Activated naive CD8-positive, alpha-beta T cell treated with anti-CD3 and anti-CD28 coated beads, Interleukin-2, amount 10 ng/mL, durations not matched to agents 7 days and 5 days (primary cell): Measurements from ENCODE around the gene RANGRF. TPM values are rescaled to one million over a fixed set of nuclear protein-coding genes. Genes with fewer than 3 reads are reported as not detected.

ENCODE experiments used
- ATAC-seq: fragments of 150-1000 bp; cut with Tn5 transposase; one replicate; pipeline ENCODE4 v1.10.0; 2021; ENCODE audit warnings: low read depth, moderate library complexity
- POLR2A ChIA-PET: fragments of 350-600 bp; sonication (Branson Sonifier 250); formaldehyde crosslinking; loops from one replicate; lab custom pipeline; 2021; ENCODE audit warnings: antibody characterized with exemption; lab: Charles Lee
- DNase-seq: peaks from one replicate; pipeline ENCODE4 v3.0.0; 2021
- H3K27ac Mint-ChIP-seq: one replicate; pipeline ENCODE4 v1.8.0; 2022; ENCODE audit warnings: mild to moderate bottlenecking, mixed read lengths
- H3K27me3 Mint-ChIP-seq: one replicate; pipeline ENCODE4 v1.8.0; 2022; ENCODE audit warnings: mild to moderate bottlenecking, moderate library complexity, mixed read lengths
- H3K36me3 Mint-ChIP-seq: one replicate; pipeline ENCODE4 v1.8.0; 2021; ENCODE audit warnings: mild to moderate bottlenecking, mixed read lengths
- H3K4me1 Mint-ChIP-seq: one replicate; pipeline ENCODE4 v1.8.0; 2021; ENCODE audit warnings: mixed read lengths
- H3K4me3 Mint-ChIP-seq: one replicate; pipeline ENCODE4 v1.8.0; 2022; ENCODE audit warnings: mild to moderate bottlenecking, moderate library complexity, mixed read lengths
- H3K9me3 Mint-ChIP-seq: one replicate; pipeline ENCODE4 v1.8.0; 2021; ENCODE audit warnings: mixed read lengths
- total RNA-seq, 2 experiments: library from RNA; stranded (reverse); gene quantifications; one replicate each; pipeline ENCODE4 v1.2.3, GENCODE V29; 2021

RANGRF gene
- total RNA-seq, 2 experiments from 2014 or later: 43.6 to 44.9 TPM

DNA sequence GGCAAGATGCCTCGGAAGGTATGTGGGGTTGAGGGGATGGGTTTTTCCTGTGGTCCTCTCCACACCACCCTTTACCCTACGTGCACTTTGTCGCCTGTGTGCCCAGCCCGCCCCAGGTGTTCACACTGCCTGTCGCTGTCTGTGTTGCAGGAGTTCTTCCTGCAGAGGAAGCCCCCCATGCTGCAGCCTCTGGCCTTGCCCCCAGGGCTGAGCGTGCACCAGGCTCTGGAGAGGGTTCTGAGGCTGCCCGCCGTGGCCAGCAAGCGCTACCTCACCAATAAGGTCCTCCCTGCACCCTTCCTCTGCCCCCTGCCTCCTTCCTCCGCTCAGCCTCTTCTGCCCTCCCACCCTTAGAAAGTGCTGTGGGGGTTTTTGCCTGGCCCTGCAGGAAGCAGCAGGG lies 24.1 kb upstream of the RANGRF start:
- Mint-ChIP-seq H3K27ac (no peak overlapping the region), H3K9me3 (no peaks in the 10 kb centered on the region), H3K4me3 (no peak overlapping the region), H3K36me3 (peaks cover 14% of the 10 kb centered on the region), H3K4me1 (no peaks in the 10 kb centered on the region), H3K27me3 (no peaks in the 10 kb centered on the region)
- ATAC-seq: no peak
- POLR2A ChIA-PET: no interaction called here
- no peak for DNase-seq

DNA sequence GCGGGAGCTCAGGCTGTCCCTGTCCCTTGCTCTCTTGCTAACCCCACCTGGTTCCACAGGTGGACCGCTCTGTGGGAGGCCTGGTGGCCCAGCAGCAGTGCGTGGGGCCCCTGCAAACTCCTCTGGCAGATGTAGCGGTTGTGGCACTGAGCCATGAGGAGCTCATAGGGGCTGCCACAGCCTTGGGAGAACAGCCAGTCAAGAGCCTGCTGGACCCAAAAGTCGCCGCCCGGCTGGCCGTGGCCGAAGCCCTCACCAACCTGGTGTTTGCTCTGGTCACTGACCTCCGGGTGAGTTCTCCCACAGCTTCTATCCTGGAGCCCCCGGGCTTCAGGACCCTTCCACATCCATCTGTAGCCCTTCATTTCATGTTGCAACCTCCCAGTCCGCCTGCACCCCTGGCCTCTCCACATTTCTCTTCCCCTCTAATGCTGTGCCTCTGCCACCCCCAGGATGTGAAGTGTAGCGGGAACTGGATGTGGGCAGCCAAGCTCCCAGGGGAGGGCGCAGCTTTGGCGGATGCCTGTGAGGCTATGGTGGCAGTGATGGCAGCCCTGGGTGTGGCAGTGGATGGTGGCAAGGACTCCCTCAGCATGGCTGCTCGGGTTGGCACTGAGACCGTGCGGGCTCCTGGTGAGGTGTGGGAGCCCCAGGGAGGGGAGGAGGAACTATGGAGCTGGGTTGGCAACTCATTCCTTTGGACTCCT lies 23.5 kb upstream of the RANGRF start:
- Mint-ChIP-seq H3K27ac (no peak overlapping the region), H3K4me1 (no peaks in the 10 kb centered on the region), H3K9me3 (no peaks in the 10 kb centered on the region), H3K27me3 (no peaks in the 10 kb centered on the region), H3K36me3 (peaks cover 14% of the 10 kb centered on the region), H3K4me3 (no peak overlapping the region)
- DNase-seq: no peak
- ATAC-seq: no peak
- POLR2A ChIA-PET: no interaction called here

DNA sequence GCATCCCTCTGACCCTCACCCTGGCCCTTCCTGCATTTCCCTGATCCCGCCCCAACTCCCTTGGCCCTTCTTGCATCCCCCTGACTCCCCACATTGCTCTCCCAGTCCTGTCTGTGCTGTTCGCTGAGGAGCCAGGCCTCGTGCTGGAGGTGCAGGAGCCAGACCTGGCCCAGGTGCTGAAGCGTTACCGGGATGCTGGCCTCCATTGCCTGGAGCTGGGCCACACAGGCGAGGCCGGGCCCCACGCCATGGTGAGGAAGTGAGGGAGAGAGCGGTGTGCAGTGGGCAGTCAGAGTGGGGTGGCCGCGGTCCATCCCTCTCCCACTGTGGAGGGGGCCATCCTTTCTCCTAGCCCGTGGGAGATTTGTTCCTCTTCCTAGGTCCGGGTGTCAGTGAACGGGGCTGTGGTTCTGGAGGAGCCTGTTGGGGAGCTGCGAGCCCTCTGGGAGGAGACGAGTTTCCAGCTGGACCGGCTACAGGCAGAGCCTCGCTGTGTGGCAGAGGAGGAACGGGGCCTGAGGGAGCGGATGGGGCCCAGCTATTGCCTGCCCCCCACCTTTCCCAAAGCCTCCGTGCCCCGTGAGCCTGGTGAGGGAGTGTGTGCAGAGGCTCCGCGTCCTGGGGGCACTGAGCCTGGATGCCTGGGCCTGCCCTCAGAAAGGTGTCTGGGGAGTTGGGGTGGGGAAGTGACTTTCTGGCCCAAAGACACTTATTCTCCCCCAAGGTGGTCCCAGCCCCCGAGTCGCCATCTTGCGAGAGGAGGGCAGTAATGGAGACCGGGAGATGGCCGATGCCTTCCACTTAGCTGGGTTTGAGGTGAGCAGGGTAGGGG lies 21.6 kb upstream of the RANGRF start:
- DNase-seq: no peak
- POLR2A ChIA-PET: no interaction called here
- no peaks in the 10 kb centered on the region for H3K27me3 Mint-ChIP-seq
- H3K9me3 Mint-ChIP-seq: no peaks in the 10 kb centered on the region
- no peak for ATAC-seq
- H3K36me3 Mint-ChIP-seq: peaks cover 12% of the 10 kb centered on the region
- H3K4me1 Mint-ChIP-seq: no peaks in the 10 kb centered on the region
- no peak overlapping the region for H3K27ac Mint-ChIP-seq
- no peak overlapping the region for H3K4me3 Mint-ChIP-seq

DNA sequence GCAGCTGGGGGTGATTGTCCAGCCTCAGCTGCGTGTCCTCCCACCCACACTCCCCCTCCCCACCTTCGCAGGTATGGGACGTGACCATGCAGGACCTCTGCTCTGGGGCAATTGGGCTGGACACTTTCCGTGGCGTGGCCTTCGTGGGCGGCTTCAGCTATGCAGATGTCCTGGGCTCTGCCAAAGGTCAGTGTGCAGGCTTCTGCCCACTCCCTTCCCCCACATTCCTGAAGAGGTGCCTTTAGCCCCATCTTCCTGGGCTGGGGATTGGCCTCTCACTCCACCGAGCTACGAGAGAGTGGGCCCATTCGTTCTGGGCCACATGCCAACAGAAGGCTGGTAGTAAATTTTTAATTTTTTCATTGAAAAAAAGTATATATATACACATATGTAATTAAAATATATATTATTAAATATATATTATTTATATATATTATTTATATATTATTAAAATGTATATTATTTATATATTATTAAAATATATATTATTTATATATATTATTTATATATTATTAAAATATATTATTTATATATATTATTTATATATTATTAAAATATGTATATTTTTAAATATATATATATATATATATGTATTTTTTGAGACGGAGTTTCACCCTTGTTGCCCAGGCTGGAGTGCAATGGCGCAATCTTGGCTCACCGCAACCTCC lies 20.9 kb upstream of the RANGRF start:
- no peak overlapping the region for H3K27ac Mint-ChIP-seq
- POLR2A ChIA-PET: no interaction called here
- DNase-seq: no peak
- no peaks in the 10 kb centered on the region for H3K9me3 Mint-ChIP-seq
- peaks cover 9% of the 10 kb centered on the region for H3K36me3 Mint-ChIP-seq
- ATAC-seq: no peak
- H3K27me3 Mint-ChIP-seq: no peaks in the 10 kb centered on the region
- H3K4me3 Mint-ChIP-seq: no peak overlapping the region
- H3K4me1 Mint-ChIP-seq: no peaks in the 10 kb centered on the region

DNA sequence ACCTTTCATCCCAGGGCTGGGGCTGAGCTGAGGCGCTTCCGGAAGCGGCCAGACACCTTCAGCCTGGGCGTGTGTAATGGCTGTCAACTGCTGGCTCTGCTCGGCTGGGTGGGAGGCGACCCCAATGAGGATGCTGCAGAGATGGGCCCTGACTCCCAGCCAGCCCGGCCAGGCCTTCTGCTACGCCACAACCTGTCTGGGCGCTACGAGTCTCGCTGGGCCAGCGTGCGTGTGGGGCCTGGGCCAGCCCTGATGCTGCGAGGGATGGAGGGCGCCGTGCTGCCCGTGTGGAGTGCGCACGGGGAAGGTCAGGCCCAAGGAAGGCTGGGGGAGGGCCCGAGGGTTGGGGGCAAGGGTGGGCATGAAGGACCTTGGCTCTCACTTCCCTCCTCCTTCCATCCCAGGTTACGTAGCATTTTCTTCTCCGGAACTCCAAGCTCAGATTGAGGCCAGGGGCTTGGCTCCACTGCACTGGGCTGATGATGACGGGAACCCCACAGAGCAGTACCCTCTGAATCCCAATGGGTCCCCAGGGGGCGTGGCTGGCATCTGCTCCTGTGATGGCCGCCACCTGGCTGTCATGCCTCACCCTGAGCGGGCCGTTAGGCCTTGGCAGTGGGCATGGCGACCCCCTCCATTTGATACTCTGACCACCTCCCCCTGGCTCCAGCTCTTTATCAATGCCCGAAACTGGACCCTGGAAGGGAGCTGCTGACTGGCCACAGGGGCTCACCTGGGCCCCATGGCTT lies 19.7 kb upstream of the RANGRF start:
- Mint-ChIP-seq H3K4me3 (no peak overlapping the region), H3K4me1 (no peaks in the 10 kb centered on the region), H3K27me3 (no peaks in the 10 kb centered on the region), H3K36me3 (peaks cover 6% of the 10 kb centered on the region), H3K27ac (no peak overlapping the region), H3K9me3 (no peaks in the 10 kb centered on the region)
- no peak for DNase-seq
- POLR2A ChIA-PET: interaction anchor here (0.9 kb wide), 1 partner anchor 21 kb away, joined by 3 read pairs; the partner anchor contains the start of gene CTC1
- no peak for ATAC-seq

DNA sequence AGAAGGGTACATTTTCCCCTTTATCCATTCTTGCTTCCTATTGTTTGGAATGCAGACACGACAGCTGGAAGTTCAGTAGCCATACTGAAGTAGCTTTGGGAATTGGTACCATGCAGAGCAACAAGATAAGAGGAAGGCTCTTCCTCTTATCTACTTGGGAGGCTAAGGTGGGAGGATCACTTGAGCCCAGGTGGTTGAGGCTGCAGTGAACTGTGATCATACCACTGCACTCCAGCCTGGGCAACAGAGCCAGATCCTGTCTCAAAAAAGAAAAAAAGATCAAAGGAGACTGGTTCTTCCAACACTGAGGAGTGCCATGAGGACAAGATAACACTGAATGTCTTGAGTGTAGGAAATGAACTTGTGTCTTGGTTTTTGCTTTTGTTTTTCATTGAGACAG lies 16.0 kb upstream of the RANGRF start:
- Mint-ChIP-seq H3K9me3 (no peaks in the 10 kb centered on the region), H3K27ac (no peak overlapping the region), H3K4me1 (no peaks in the 10 kb centered on the region), H3K36me3 (peaks cover 4% of the 10 kb centered on the region), H3K4me3 (no peak overlapping the region), H3K27me3 (no peaks in the 10 kb centered on the region)
- POLR2A ChIA-PET: interaction anchor here (0.7 kb wide), 1 partner anchor 148 kb away, joined by 4 read pairs; no protein-coding TSS in a partner anchor
- DNase-seq (no peak), ATAC-seq (no peak)

DNA sequence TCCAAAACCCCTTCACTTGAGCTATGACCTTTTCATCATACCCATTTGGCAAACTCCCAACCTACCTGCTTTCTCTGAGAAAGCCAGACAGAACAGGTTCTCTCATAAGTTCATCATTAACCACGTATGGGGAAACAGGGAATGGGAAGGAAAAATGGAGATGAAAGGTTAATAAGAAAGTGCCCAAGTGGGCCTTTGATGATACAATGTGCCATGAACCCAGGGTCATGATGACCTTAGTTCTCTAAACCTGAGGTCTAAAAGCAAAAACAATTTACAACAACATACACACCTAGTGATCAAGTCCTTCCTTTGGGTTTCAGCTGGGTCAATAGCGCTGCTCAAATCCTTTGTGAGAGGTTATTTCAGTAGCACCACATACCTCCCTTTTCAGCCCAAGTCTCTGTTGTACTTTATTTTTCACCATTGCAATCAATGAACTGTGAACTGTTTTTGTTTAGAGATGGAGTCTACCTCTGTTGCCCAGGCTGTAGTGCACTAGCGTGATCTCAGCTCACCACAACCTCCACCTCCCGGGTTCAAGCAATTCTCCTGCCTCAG lies 14.5 kb upstream of the RANGRF start:
- H3K4me3 Mint-ChIP-seq: no peak overlapping the region
- POLR2A ChIA-PET: no interaction called here
- ATAC-seq (no peak), DNase-seq (no peak)
- no peak overlapping the region for H3K27ac Mint-ChIP-seq
- no peaks in the 10 kb centered on the region for H3K9me3 Mint-ChIP-seq
- peaks cover 4% of the 10 kb centered on the region for H3K36me3 Mint-ChIP-seq
- H3K4me1 Mint-ChIP-seq: no peaks in the 10 kb centered on the region
- H3K27me3 Mint-ChIP-seq: no peaks in the 10 kb centered on the region

DNA sequence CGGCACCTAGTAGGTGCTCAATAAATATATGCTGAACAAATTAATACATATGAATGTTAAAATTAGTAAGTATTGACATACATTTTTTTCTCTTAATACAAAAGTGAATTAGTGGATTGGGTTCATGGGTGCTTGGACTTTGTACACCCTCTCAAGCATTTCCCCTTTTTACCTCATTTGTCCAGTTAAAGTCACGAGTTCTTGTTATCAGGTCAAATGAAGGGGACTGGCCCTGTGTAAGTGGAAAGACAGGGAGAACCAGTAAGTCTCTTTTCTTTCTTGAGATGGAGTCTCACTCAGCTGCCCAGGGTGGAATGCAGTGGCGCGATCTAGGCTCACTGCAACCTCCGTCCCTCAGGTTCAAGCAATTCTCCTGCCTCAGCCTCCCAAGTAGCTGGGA lies 13.7 kb upstream of the RANGRF start:
- no peak overlapping the region for H3K4me3 Mint-ChIP-seq
- H3K4me1 Mint-ChIP-seq: no peaks in the 10 kb centered on the region
- H3K9me3 Mint-ChIP-seq: no peaks in the 10 kb centered on the region
- ATAC-seq: no peak
- no peak for DNase-seq
- POLR2A ChIA-PET: no interaction called here
- H3K27ac Mint-ChIP-seq: no peak overlapping the region
- H3K36me3 Mint-ChIP-seq: peaks cover 4% of the 10 kb centered on the region
- H3K27me3 Mint-ChIP-seq: no peaks in the 10 kb centered on the region

DNA sequence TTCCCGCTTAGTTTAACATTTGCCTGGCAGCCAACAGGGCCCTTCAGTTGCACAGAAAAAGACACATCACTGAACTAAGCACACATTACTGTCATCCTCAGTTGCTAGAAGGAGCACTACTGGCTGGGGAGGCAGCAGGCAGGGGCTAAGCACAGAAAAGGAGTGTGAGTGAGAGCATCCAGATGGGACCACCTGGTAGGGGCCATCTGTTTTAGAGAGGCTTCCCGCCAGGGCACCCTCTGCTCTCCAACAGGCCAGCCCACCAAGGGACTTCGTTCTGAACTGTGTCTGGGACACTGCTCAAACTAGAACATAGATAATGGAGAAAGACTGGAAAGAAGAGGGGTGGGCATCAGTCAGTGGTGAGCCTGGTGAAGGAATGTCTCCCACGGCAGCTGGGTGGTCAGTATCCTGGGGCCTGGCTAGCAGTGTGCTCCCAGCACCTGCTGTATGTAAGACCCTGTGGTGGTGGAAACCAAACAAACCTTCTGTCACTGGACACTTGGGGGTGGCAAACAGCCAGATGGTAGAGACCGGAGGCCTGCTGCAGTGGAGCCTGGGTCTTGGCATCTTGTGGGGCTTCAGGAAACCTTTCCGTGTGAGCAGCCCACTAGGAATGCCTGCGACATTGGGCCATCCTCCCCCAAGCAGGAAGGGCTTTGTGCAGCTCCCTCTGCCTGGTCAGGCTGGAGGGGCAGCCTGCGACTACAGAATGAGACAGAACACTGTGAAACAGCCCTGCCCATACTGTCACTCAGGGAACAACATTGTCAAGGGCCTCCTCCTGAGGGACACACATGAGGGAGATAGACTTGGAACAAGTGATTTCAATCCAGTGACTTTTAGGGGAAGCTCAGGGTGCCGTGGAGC lies 12.8 kb upstream of the RANGRF start:
- no peak overlapping the region for H3K27ac Mint-ChIP-seq
- H3K4me3 Mint-ChIP-seq: no peak overlapping the region
- H3K36me3 Mint-ChIP-seq: peaks cover 4% of the 10 kb centered on the region
- POLR2A ChIA-PET: interaction anchor here (1.4 kb wide), 1 partner anchor 13 kb away, joined by 3 read pairs; the partner anchor contains the start of gene RANGRF
- DNase-seq: no peak
- no peak for ATAC-seq
- no peaks in the 10 kb centered on the region for H3K27me3 Mint-ChIP-seq
- no peaks in the 10 kb centered on the region for H3K4me1 Mint-ChIP-seq
- H3K9me3 Mint-ChIP-seq: no peaks in the 10 kb centered on the region

DNA sequence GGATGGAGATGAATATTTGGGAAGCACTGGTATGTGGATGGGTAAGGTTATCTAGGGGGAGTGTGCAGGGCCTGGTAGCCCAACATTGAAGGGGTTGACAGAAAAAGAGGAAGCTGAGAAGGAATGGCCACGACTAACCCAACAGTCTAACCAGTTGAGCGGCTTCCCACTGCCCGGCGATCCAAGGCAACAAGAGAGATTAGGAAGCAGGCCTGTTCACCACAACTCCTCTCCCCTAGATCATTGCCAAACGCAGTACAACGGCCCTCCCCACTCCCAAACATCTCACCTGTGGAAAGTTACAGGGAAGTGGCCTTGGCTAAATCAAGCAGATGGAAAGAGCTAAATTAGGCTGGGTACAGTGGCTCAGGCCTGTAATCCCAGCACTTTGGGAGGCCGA lies 11.2 kb upstream of the RANGRF start:
- no peaks in the 10 kb centered on the region for H3K4me1 Mint-ChIP-seq
- H3K36me3 Mint-ChIP-seq: no peaks in the 10 kb centered on the region
- H3K4me3 Mint-ChIP-seq: no peak overlapping the region
- POLR2A ChIA-PET: interaction anchor here (1.4 kb wide), 1 partner anchor 11 kb away, joined by 3 read pairs; the partner anchor contains the start of gene RANGRF
- DNase-seq (no peak), ATAC-seq (no peak)
- H3K9me3 Mint-ChIP-seq: no peaks in the 10 kb centered on the region
- H3K27ac Mint-ChIP-seq: no peak overlapping the region
- no peaks in the 10 kb centered on the region for H3K27me3 Mint-ChIP-seq

DNA sequence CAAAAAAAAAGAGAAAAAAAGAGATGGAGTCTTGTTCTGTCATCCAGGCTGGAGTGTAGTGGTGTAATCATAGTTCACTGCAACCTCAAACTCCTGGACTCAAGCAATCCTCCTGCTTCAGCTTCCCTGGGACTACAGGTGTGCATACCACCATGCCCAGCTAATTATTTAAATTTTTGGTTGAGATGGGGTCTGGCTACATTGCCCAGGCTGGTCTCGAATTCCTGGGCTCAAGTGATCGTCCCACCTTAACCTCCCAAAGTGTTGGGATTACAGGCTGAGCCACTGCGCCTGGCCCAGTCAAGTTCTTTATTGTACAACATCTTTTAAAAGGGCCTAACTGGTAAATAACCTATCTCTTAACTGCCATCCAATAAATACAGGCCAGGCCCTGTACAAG lies 6.1 kb upstream of the RANGRF start:
- H3K9me3 Mint-ChIP-seq: no peaks in the 10 kb centered on the region
- ATAC-seq (no peak), DNase-seq (no peak)
- POLR2A ChIA-PET: interaction anchor here (1.5 kb wide), 1 partner anchor 13 kb away, joined by 5 read pairs; the partner anchor contains the start of gene SLC25A35
- no peak overlapping the region for H3K4me3 Mint-ChIP-seq
- no peaks in the 10 kb centered on the region for H3K27me3 Mint-ChIP-seq
- H3K27ac Mint-ChIP-seq: no peak overlapping the region
- H3K4me1 Mint-ChIP-seq: peaks cover 3% of the 10 kb centered on the region
- no peaks in the 10 kb centered on the region for H3K36me3 Mint-ChIP-seq

DNA sequence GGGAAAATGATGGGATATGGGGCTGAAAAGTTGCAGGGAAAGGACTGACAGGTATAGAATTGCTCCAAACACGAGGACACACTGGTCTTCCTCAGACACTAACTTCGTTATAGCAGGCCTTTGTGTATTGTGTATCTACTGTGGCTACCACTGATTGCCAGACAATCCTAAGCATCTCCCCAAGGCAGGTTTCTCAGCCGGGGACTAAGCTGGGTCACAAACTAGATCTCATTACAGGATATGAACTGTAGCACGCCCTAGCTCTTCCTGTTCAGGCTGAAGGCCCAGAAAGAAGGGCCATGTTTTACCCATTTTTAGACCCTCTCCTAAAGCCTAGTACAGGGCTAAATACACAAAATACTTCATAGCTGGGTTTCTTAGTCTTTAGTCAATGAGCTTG lies 5.1 kb upstream of the RANGRF start:
- no peaks in the 10 kb centered on the region for H3K27me3 Mint-ChIP-seq
- H3K27ac Mint-ChIP-seq: no peak overlapping the region
- no peaks in the 10 kb centered on the region for H3K36me3 Mint-ChIP-seq
- no peaks in the 10 kb centered on the region for H3K9me3 Mint-ChIP-seq
- POLR2A ChIA-PET: interaction anchor here (0.8 to 1.5 kb wide), 3 partner anchors 12 to 93 kb away, joined by 3 to 5 read pairs (median 3); partner anchors contain the start of genes CTC1, KRABD2 and SLC25A35
- DNase-seq (no peak), ATAC-seq (no peak)
- H3K4me3 Mint-ChIP-seq: no peak overlapping the region
- H3K4me1 Mint-ChIP-seq: peaks cover 6% of the 10 kb centered on the region
